Measurements from ENCODE around the gene ANXA8L1. TPM values are rescaled to one million over a fixed set of nuclear protein-coding genes. Genes with fewer than 3 reads are reported as not detected.
"Not testable (repeated sequence)": the region's sequence is repeated elsewhere in the genome, so short reads cannot be mapped to it uniquely, and the experiment has no call there.

The ANXA8L1 gene
- total RNA-seq, 2 experiments from 2014 or later: not detected

- H3K4me1 Mint-ChIP-seq (ENCODE audit: low read depth); H3K9me3 Mint-ChIP-seq; H3K27ac Mint-ChIP-seq; intact Hi-C loops (cut with micrococcal nuclease); DNase-seq; H3K4me3 Mint-ChIP-seq; H3K36me3 Mint-ChIP-seq (ENCODE audit: low read depth); CTCF ChIA-PET; H3K27me3 Mint-ChIP-seq (ENCODE audit: low read depth): not testable (repeated sequence)
Observed at GRCh38 chr10:46412665-46413064, 37.1 kb downstream of the ANXA8L1 start.

- H3K36me3 Mint-ChIP-seq (ENCODE audit: low read depth); DNase-seq; intact Hi-C loops (cut with micrococcal nuclease); H3K9me3 Mint-ChIP-seq; H3K27ac Mint-ChIP-seq; H3K27me3 Mint-ChIP-seq (ENCODE audit: low read depth); H3K4me1 Mint-ChIP-seq (ENCODE audit: low read depth); H3K4me3 Mint-ChIP-seq; CTCF ChIA-PET: not testable (repeated sequence)
Observed at GRCh38 chr10:46415291-46415690, 39.7 kb downstream of the ANXA8L1 start.

GRCh38 chr10:46418283-46418682, 42.7 kb downstream of the ANXA8L1 start:
- intact Hi-C loops (cut with micrococcal nuclease); H3K36me3 Mint-ChIP-seq (ENCODE audit: low read depth); DNase-seq; H3K4me3 Mint-ChIP-seq; CTCF ChIA-PET; H3K4me1 Mint-ChIP-seq (ENCODE audit: low read depth); H3K27ac Mint-ChIP-seq; H3K27me3 Mint-ChIP-seq (ENCODE audit: low read depth); H3K9me3 Mint-ChIP-seq: not testable (repeated sequence)

GRCh38 chr10:46419570-46420379, 44.2 kb downstream of the ANXA8L1 start:
- H3K9me3 Mint-ChIP-seq; intact Hi-C loops (cut with micrococcal nuclease); DNase-seq; H3K36me3 Mint-ChIP-seq (ENCODE audit: low read depth); H3K4me3 Mint-ChIP-seq; H3K4me1 Mint-ChIP-seq (ENCODE audit: low read depth); CTCF ChIA-PET; H3K27me3 Mint-ChIP-seq (ENCODE audit: low read depth); H3K27ac Mint-ChIP-seq: not testable (repeated sequence)

GRCh38 chr10:46423550-46423949, 48.0 kb downstream of the ANXA8L1 start:
- H3K9me3 Mint-ChIP-seq; intact Hi-C loops (cut with micrococcal nuclease); H3K4me3 Mint-ChIP-seq; H3K27me3 Mint-ChIP-seq (ENCODE audit: low read depth); CTCF ChIA-PET; H3K36me3 Mint-ChIP-seq (ENCODE audit: low read depth); H3K27ac Mint-ChIP-seq; DNase-seq; H3K4me1 Mint-ChIP-seq (ENCODE audit: low read depth): not testable (repeated sequence)

GRCh38 chr10:46440942-46441341, 65.4 kb downstream of the ANXA8L1 start:
- CTCF ChIA-PET; H3K4me3 Mint-ChIP-seq; H3K27me3 Mint-ChIP-seq (ENCODE audit: low read depth); H3K36me3 Mint-ChIP-seq (ENCODE audit: low read depth); intact Hi-C loops (cut with micrococcal nuclease); H3K27ac Mint-ChIP-seq; H3K4me1 Mint-ChIP-seq (ENCODE audit: low read depth); DNase-seq; H3K9me3 Mint-ChIP-seq: not testable (repeated sequence)

Other genes starting within 250 kb of the ANXA8L1 start
- not detected for gene ANTXRL, start 88.8 kb upstream of the ANXA8L1 start, total RNA-seq
- not detected for gene NPY4R, start 90.2 kb downstream of the ANXA8L1 start, total RNA-seq
- gene GPRIN2, start 180.9 kb downstream of the ANXA8L1 start, total RNA-seq: not detected
- under 1 TPM; 0.30 to 0.43 TPM for gene SYT15, start 203.4 kb downstream of the ANXA8L1 start, total RNA-seq